H9 (cell line): ENCODE data around the gene GIPC3. TPM values are rescaled to one million over a fixed set of nuclear protein-coding genes. Genes with fewer than 3 reads are reported as not detected.

Source experiments
- DNase-seq: peaks from one replicate; pipeline ENCODE4 v3.0.0-alpha.2; 2017
- H2AFZ ChIP-seq: one replicate; pipeline ENCODE4 v1.6.1; 2013; ENCODE audit warnings: mild to moderate bottlenecking, low read length, control low read depth, moderate library complexity
- H2AK5ac ChIP-seq: 2 replicates; pipeline ENCODE4 v1.6.1; 2013; ENCODE audit warnings: low read length, control low read depth, mixed read lengths; ENCODE audit not compliant: insufficient read length
- H2BK120ac ChIP-seq: one replicate; pipeline ENCODE4 v1.6.1; 2013; ENCODE audit warnings: low read depth, mild to moderate bottlenecking, low read length, control low read depth, inconsistent platforms; ENCODE audit not compliant: poor library complexity, severe bottlenecking
- H2BK12ac ChIP-seq: 2 replicates; pipeline ENCODE4 v1.6.1; 2013; ENCODE audit warnings: low read length, control low read depth, mixed read lengths, low read depth; ENCODE audit not compliant: insufficient read length
- H2BK15ac ChIP-seq: 2 replicates; pipeline ENCODE4 v1.6.1; 2013; ENCODE audit warnings: low read depth, low read length, control low read depth
- H2BK20ac ChIP-seq: one replicate; pipeline ENCODE4 v1.6.1; 2013; ENCODE audit warnings: low read depth, mild to moderate bottlenecking, low read length, control low read depth, inconsistent platforms; ENCODE audit not compliant: poor library complexity, severe bottlenecking
- H2BK5ac ChIP-seq: 2 replicates; pipeline ENCODE4 v1.6.1; 2013; ENCODE audit warnings: low read length, control low read depth, mixed read lengths; ENCODE audit not compliant: insufficient read length
- H3K14ac ChIP-seq: 2 replicates; pipeline ENCODE4 v1.6.1; 2013; ENCODE audit warnings: low read length, control low read depth; ENCODE audit not compliant: insufficient read depth
- H3K18ac ChIP-seq: 2 replicates; pipeline ENCODE4 v1.6.1; 2013; ENCODE audit warnings: low read depth, mild to moderate bottlenecking, mixed read lengths, low read length, control low read depth; ENCODE audit not compliant: insufficient read length
- H3K23ac ChIP-seq: 2 replicates; pipeline ENCODE4 v1.6.1; 2013; ENCODE audit warnings: low read length, control low read depth, mixed read lengths, low read depth; ENCODE audit not compliant: insufficient read length
- H3K23me2 ChIP-seq: 2 replicates; pipeline ENCODE4 v1.6.1; 2013; ENCODE audit warnings: low read depth, mild to moderate bottlenecking, mixed read lengths, low read length, control low read depth; ENCODE audit not compliant: insufficient read length, poor library complexity, severe bottlenecking
- H3K27ac ChIP-seq: 2 replicates; pipeline ENCODE4 v1.5.1; 2013; ENCODE audit warnings: low read length, control low read depth, mixed read lengths, low read depth; ENCODE audit not compliant: insufficient read length
- H3K27me3 ChIP-seq: 2 replicates; pipeline ENCODE4 v1.6.1; 2013; ENCODE audit warnings: low read length, control low read depth, inconsistent platforms; ENCODE audit not compliant: insufficient read depth
- H3K4ac ChIP-seq: 2 replicates; pipeline ENCODE4 v1.6.1; 2013; ENCODE audit warnings: low read depth, mild to moderate bottlenecking, control low read depth, inconsistent platforms, low read length, moderate library complexity
- H3K4me1 ChIP-seq: 2 replicates; pipeline ENCODE4 v1.6.1; 2013; ENCODE audit warnings: low read length, control low read depth, inconsistent platforms; ENCODE audit not compliant: insufficient read depth
- H3K4me2 ChIP-seq: 2 replicates; pipeline ENCODE4 v1.6.1; 2013; ENCODE audit warnings: low read length, control low read depth, mixed read lengths; ENCODE audit not compliant: insufficient read length, insufficient read depth
- H3K56ac ChIP-seq: 2 replicates; pipeline ENCODE4 v1.6.1; 2013; ENCODE audit warnings: low read depth, mild to moderate bottlenecking, mixed read lengths, low read length, control low read depth; ENCODE audit not compliant: insufficient read length
- H3K79me1 ChIP-seq: 2 replicates; pipeline ENCODE4 v1.6.1; 2013; ENCODE audit warnings: low read depth, mild to moderate bottlenecking, moderate library complexity, low read length, control low read depth, inconsistent platforms; ENCODE audit not compliant: insufficient read depth, poor library complexity, severe bottlenecking
- H3K79me2 ChIP-seq: 2 replicates; pipeline ENCODE4 v1.6.1; 2013; ENCODE audit warnings: low read length, control low read depth, inconsistent platforms; ENCODE audit not compliant: insufficient read depth
- H3K9ac ChIP-seq: 2 replicates; pipeline ENCODE4 v1.6.1; 2013; ENCODE audit warnings: low read length, control low read depth, mixed read lengths; ENCODE audit not compliant: insufficient read length; ENCODE audit errors: extremely low read depth
- H3K9me3 ChIP-seq: one replicate; pipeline ENCODE4 v1.6.1; 2013; ENCODE audit warnings: low read depth, low read length, inconsistent platforms; ENCODE audit not compliant: control insufficient read depth
- H3T11ph ChIP-seq: one replicate; pipeline ENCODE4 v1.6.1; 2013; ENCODE audit warnings: mild to moderate bottlenecking, low read length, control low read depth, inconsistent platforms
- H4K20me1 ChIP-seq: one replicate; pipeline ENCODE4 v1.6.1; 2013; ENCODE audit not compliant: control insufficient read depth, insufficient read length, insufficient read depth
- H4K5ac ChIP-seq: 2 replicates; pipeline ENCODE4 v1.6.1; 2013; ENCODE audit warnings: low read depth, mild to moderate bottlenecking, mixed read lengths, low read length, control low read depth; ENCODE audit not compliant: insufficient read length
- H4K8ac ChIP-seq: replicated peaks from 2 replicates; pipeline ENCODE4 v1.6.1; 2013; ENCODE audit warnings: low read length, control low read depth, mixed read lengths, low read depth; ENCODE audit not compliant: insufficient read length
- H4K91ac ChIP-seq: 2 replicates; pipeline ENCODE4 v1.6.1; 2013; ENCODE audit warnings: low read depth, mild to moderate bottlenecking, moderate library complexity, mixed read lengths, low read length, control low read depth; ENCODE audit not compliant: insufficient read length
- H3K27ac Mint-ChIP-seq, 3 experiments: 2 replicates in 2 of 3; 3 replicates in 1 of 3; pipeline ENCODE4 v1.8.0; 2020 to 2021; ENCODE audit warnings: mixed read lengths in 3 of 3, mild to moderate bottlenecking in 1 of 3, moderate library complexity in 1 of 3
- H3K27me3 Mint-ChIP-seq: 2 replicates; pipeline ENCODE4 v1.8.0; 2021; ENCODE audit warnings: low read depth, mild to moderate bottlenecking, moderate library complexity, mixed read lengths
- H3K36me3 Mint-ChIP-seq, 3 experiments: 2 replicates in 2 of 3; 3 replicates in 1 of 3; pipeline ENCODE4 v1.8.0; 2020 to 2021; ENCODE audit warnings: low read depth in 3 of 3, mixed read lengths in 3 of 3; ENCODE audit not compliant: insufficient read depth in 1 of 3
- H3K4me1 Mint-ChIP-seq, 2 experiments: 2 replicates each; pipeline ENCODE4 v1.8.0; 2020; ENCODE audit warnings: mixed read lengths in 2 of 2
- H3K4me3 Mint-ChIP-seq, 2 experiments: 2 replicates in 1 of 2; 3 replicates in 1 of 2; pipeline ENCODE4 v1.8.0; 2020 to 2021; ENCODE audit warnings: mild to moderate bottlenecking in 2 of 2, mixed read lengths in 2 of 2, moderate library complexity in 1 of 2
- H3K9me3 Mint-ChIP-seq, 2 experiments: 2 replicates in 1 of 2; 3 replicates in 1 of 2; pipeline ENCODE4 v1.8.0; 2020; ENCODE audit warnings: mild to moderate bottlenecking in 2 of 2, mixed read lengths in 2 of 2, moderate library complexity in 1 of 2
- WGBS: extraction: QIAGEN DNeasy Blood & Tissue Kit; methylation state at CpG from one replicate; pipeline ENCODE4 v1.1.7; 2013; ENCODE audit warnings: missing lambda C conversion rate, low lambda C conversion rate, mixed read lengths; ENCODE audit not compliant: insufficient read length; ENCODE audit errors: extremely low coverage; 5-methylcytosine and 5-hydroxymethylcytosine counted together
- total RNA-seq: library from RNA; stranded (reverse); gene quantifications from 2 replicates; pipeline ENCODE4 v1.2.1, GENCODE V29; 2021
- TF ChIP-seq, protein P1 (sequence below): fragments of 200-600 bp; sonication (generic); conservative IDR thresholded peaks from 3 replicates; pipeline ENCODE4 v1.8.0; 2021; ENCODE audit warnings: antibody characterized with exemption, mild to moderate bottlenecking

The GIPC3 gene
- total RNA-seq, 1 experiment from 2014 or later = 1.6 TPM

DNA sequence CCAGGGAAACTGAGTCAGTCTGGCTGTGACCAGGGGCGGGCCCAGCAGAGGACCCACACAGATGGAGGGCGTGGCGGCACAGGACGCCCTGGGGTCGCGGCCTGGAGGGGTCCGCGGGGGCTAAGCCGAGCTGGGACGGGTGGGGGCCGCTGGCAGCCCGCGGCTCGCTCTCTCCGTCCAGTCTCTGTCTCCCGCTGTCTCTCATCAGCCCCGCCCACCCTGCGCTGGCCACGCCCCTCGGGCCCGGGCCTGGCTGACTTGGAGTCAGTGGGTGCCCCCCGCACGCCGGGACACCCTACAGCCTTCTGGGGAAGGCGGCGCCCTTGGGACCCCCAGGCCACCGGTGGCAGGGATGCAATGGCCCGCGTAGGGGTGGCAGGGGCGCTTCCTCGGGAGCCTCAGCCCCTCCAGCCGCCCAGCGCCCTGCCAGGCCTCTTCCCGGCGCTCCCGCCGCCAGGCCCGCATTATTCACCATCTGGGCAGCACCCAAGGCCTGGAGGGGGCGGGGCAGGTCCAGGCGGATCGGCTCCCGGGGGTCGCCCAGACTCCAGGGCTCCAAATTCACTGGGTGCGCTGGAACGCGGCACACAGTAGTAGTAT, 21.5 kb downstream of the GIPC3 start, which contains the start of gene TBXA2R:
TSS of gene TBXA2R (minus strand) at position 186 of the 600 bp plus-strand sequence. CDS start 6,241 bp downstream, outside the sequence.
- Histone ChIP-seq H3K27ac (no peak within 1 kb of the TSS), H3K9ac (no peak within 1 kb of the TSS), H3T11ph (no peak within 1 kb of the TSS), H3K23me2 (peaks cover 2% of the 10 kb centered on the region), H3K4ac (no peak within 1 kb of the TSS), H3K79me1 (no peaks in the 10 kb centered on the region), H4K5ac (no peak within 1 kb of the TSS), H3K14ac (no peak within 1 kb of the TSS), H2AK5ac (no peak within 1 kb of the TSS), H2BK5ac (no peak within 1 kb of the TSS), H3K9me3 (no peaks in the 10 kb centered on the region), H2AFZ (no peak within 1 kb of the TSS), H3K4me1 (no peaks in the 10 kb centered on the region; the same call in 1 of the 2 replicates), H2BK120ac (no peak within 1 kb of the TSS), H3K4me2 (peak within 1 kb of the TSS; percentile 56), H3K56ac (no peak within 1 kb of the TSS), H3K23ac (no peak within 1 kb of the TSS), H4K8ac (no peak within 1 kb of the TSS), H3K27me3 (peaks cover 5% of the 10 kb centered on the region; the same call in 1 of the 2 replicates), H3K79me2 (no peaks in the 10 kb centered on the region), H2BK15ac (no peak within 1 kb of the TSS), H4K20me1 (no peaks in the 10 kb centered on the region), H4K91ac (no peak within 1 kb of the TSS), H2BK12ac (no peak within 1 kb of the TSS), H3K18ac (no peak within 1 kb of the TSS), H2BK20ac (no peak within 1 kb of the TSS)
- H3K4me1 Mint-ChIP-seq = peaks cover 12% of the 10 kb centered on the region in 2 experiments
- DNase-seq = peak; percentile 76
- TF ChIP-seq, protein P1, sequence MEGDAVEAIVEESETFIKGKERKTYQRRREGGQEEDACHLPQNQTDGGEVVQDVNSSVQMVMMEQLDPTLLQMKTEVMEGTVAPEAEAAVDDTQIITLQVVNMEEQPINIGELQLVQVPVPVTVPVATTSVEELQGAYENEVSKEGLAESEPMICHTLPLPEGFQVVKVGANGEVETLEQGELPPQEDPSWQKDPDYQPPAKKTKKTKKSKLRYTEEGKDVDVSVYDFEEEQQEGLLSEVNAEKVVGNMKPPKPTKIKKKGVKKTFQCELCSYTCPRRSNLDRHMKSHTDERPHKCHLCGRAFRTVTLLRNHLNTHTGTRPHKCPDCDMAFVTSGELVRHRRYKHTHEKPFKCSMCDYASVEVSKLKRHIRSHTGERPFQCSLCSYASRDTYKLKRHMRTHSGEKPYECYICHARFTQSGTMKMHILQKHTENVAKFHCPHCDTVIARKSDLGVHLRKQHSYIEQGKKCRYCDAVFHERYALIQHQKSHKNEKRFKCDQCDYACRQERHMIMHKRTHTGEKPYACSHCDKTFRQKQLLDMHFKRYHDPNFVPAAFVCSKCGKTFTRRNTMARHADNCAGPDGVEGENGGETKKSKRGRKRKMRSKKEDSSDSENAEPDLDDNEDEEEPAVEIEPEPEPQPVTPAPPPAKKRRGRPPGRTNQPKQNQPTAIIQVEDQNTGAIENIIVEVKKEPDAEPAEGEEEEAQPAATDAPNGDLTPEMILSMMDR = no peak
- H3K9me3 Mint-ChIP-seq = peaks cover 0 to 4% of the 10 kb centered on the region in 2 experiments; a peak in 1 of 5 replicates
- WGBS = no CpG with 5 or more reads among the region's 46 CpGs
- peak within 1 kb of the TSS in 1 of 3 experiments; percentile 84; a peak in 2 of 7 replicates for H3K27ac Mint-ChIP-seq
- peak within 1 kb of the TSS; percentile 58 to 79 for H3K4me3 Mint-ChIP-seq
- H3K27me3 Mint-ChIP-seq = peaks cover 4% of the 10 kb centered on the region
- H3K36me3 Mint-ChIP-seq = peaks cover 3 to 7% (median 4%) of the 10 kb centered on the region in 3 experiments; a peak in 6 of 7 replicates
